A673 (cell line): Measurements from ENCODE around the gene NMNAT3. TPM values are rescaled to one million over a fixed set of nuclear protein-coding genes. Genes with fewer than 3 reads are reported as not detected.

Source experiments
- BruUV-seq: library from RNA; stranded (reverse); fragments of 400-500 nt; replicated peaks from 2 replicates; lab custom pipeline; 2021; lab: Mats Ljungman, UMichigan
- CTCF ChIA-PET: fragments of 300-600 bp; sonication (Branson Sonifier 250); formaldehyde crosslinking; loops from one replicate; lab custom pipeline; 2022; ENCODE audit warnings: antibody characterized with exemption; lab: Charles Lee
- POLR2A ChIA-PET: fragments of 300-600 bp; sonication (Branson Sonifier 250); formaldehyde crosslinking; loops from one replicate; lab custom pipeline; 2022; ENCODE audit warnings: antibody characterized with exemption; ENCODE audit not compliant: low non-redundant PET; lab: Charles Lee
- DNase-seq: peaks from one replicate; pipeline ENCODE4 v3.0.0-alpha.2; 2015; ENCODE audit warnings: low spot score
- H3K27ac ChIP-seq: fragments of 200-600 bp; sonication (generic); 2 replicates; pipeline ENCODE4 v1.5.1; 2016; ENCODE audit warnings: mixed run types, low read depth, mild to moderate bottlenecking, mixed read lengths, antibody characterized with exemption, low read length; ENCODE audit not compliant: poor library complexity, severe bottlenecking
- H3K27me3 ChIP-seq: fragments of 200-600 bp; sonication (generic); replicated peaks from 2 replicates; pipeline ENCODE4 v1.6.1; 2017; ENCODE audit warnings: mixed run types, low read depth, mild to moderate bottlenecking, mixed read lengths, antibody characterized with exemption, low read length; ENCODE audit not compliant: insufficient read depth, poor library complexity
- H3K36me3 ChIP-seq: fragments of 200-600 bp; sonication (generic); 2 replicates; pipeline ENCODE4 v1.6.1; 2016; ENCODE audit warnings: mixed run types, mild to moderate bottlenecking, mixed read lengths, antibody characterized with exemption, low read length; ENCODE audit not compliant: insufficient read depth, poor library complexity, severe bottlenecking
- H3K4me1 ChIP-seq: fragments of 200-600 bp; sonication (generic); 2 replicates; pipeline ENCODE4 v1.6.1; 2017; ENCODE audit warnings: mixed run types, mild to moderate bottlenecking, mixed read lengths, antibody characterized with exemption, low read length; ENCODE audit not compliant: insufficient read depth, poor library complexity, severe bottlenecking
- H3K4me3 ChIP-seq: fragments of 200-600 bp; sonication (generic); 2 replicates; pipeline ENCODE4 v1.5.1; 2016; ENCODE audit warnings: low read depth, mixed run types, mild to moderate bottlenecking, mixed read lengths, low read length; ENCODE audit not compliant: poor library complexity, severe bottlenecking
- H3K9me3 ChIP-seq: fragments of 200-600 bp; sonication (generic); 2 replicates; pipeline ENCODE4 v1.6.1; 2016; ENCODE audit warnings: mixed run types, low read depth, mild to moderate bottlenecking, mixed read lengths, antibody characterized with exemption, low read length; ENCODE audit not compliant: poor library complexity, severe bottlenecking
- CTCF ChIP-seq: fragments of 300-800, 200-600 bp; sonication (generic); conservative IDR thresholded peaks from 2 replicates; pipeline ENCODE4 v1.5.1; 2017; ENCODE audit warnings: low read depth, mild to moderate bottlenecking, antibody characterized with exemption, low read length, moderate library complexity, mixed read lengths
- EZH2 ChIP-seq: fragments of 200-600 bp; sonication (generic); IDR thresholded peaks from 2 replicates; pipeline ENCODE4 v1.6.1; 2017; ENCODE audit warnings: borderline replicate concordance, low read depth, mild to moderate bottlenecking, mixed read lengths, antibody characterized with exemption, low read length; ENCODE audit not compliant: poor library complexity, severe bottlenecking
- intact Hi-C: fragments of 100-400 bp; cut with micrococcal nuclease; formaldehyde crosslinking; loops from one replicate; pipeline ENCODE4 v1.10.0; 2022; ENCODE audit not compliant: unreplicated experiment
- total RNA-seq: library from RNA; stranded (reverse); gene quantifications from 2 replicates; pipeline ENCODE4 v1.2.3, GENCODE V29; 2021

The NMNAT3 gene
- total RNA-seq, 1 experiment from 2014 or later: 1.9 TPM

- intact Hi-C loops: no loop called here
- H3K27ac ChIP-seq: no peak overlapping the region
- no peaks in the 10 kb centered on the region for H3K9me3 ChIP-seq
- ChIA-PET POLR2A (no interaction called here), CTCF (no interaction called here)
- no TSS peak for BruUV-seq
- no peaks in the 10 kb centered on the region for H3K27me3 ChIP-seq
- no peak for DNase-seq
- TF ChIP-seq CTCF (no peak), EZH2 (no peak)
- no peak overlapping the region for H3K4me3 ChIP-seq
- H3K36me3 ChIP-seq: no peaks in the 10 kb centered on the region
- H3K4me1 ChIP-seq: no peaks in the 10 kb centered on the region
These were observed 37.3 kb downstream of the NMNAT3 start for GRCh38 chr3:139640456-139640855.

- H3K4me1 ChIP-seq: no peaks in the 10 kb centered on the region
- intact Hi-C loops: no loop called here
- no peaks in the 10 kb centered on the region for H3K9me3 ChIP-seq
- H3K27ac ChIP-seq: no peak overlapping the region
- H3K4me3 ChIP-seq: no peak overlapping the region
- no peaks in the 10 kb centered on the region for H3K36me3 ChIP-seq
- no peak for DNase-seq
- ChIA-PET CTCF (no interaction called here), POLR2A (no interaction called here)
- TF ChIP-seq CTCF: no peak
- BruUV-seq: no TSS peak
- H3K27me3 ChIP-seq: no peaks in the 10 kb centered on the region
These were observed 38.1 kb downstream of the NMNAT3 start for GRCh38 chr3:139639662-139640061.

- Histone ChIP-seq H3K4me1 (no peaks in the 10 kb centered on the region), H3K27me3 (no peaks in the 10 kb centered on the region), H3K4me3 (no peak overlapping the region), H3K36me3 (no peaks in the 10 kb centered on the region), H3K9me3 (no peaks in the 10 kb centered on the region), H3K27ac (no peak overlapping the region)
- intact Hi-C loops: no loop called here
- CTCF ChIA-PET: no interaction called here
- POLR2A ChIA-PET: no interaction called here
- BruUV-seq: no TSS peak
- no peak for DNase-seq
- TF ChIP-seq CTCF (no peak), EZH2 (no peak)
These were observed 39.3 kb downstream of the NMNAT3 start for GRCh38 chr3:139638518-139638917.
